HepG2 (cell line): ENCODE results near the gene PLB1.
A peak's percentile ranks its signal among the peaks of the same experiment; 100 is the strongest.

Experiments
- CREB1 ChIP-seq, 2 experiments: fragments of 450-650 bp in 1 of 2; IDR thresholded peaks; 2 replicates each; pipeline ENCODE4 v1.6.1; 2016 to 2017; ENCODE audit warnings: control low read depth in 1 of 2, mild to moderate bottlenecking in 1 of 2, missing compliant biosample characterization in 1 of 2, missing genetic modification characterization in 1 of 2
- KDM5A ChIP-seq: fragments of 200-600 bp; sonication (generic); IDR thresholded peaks from 2 replicates; pipeline ENCODE4 v1.7.0; 2018; ENCODE audit warnings: antibody characterized with exemption, mild to moderate bottlenecking, low read length, borderline replicate concordance
- MAFF ChIP-seq: IDR thresholded peaks from 2 replicates; pipeline ENCODE4 v1.6.1; 2011; ENCODE audit warnings: low read depth, low read length, improper control_type of control experiment
- POLR2A ChIP-seq, 2 experiments: IDR thresholded peaks; 2 replicates each; pipeline ENCODE4 v1.6.1; 2011; ENCODE audit warnings: low read depth in 2 of 2, low read length in 2 of 2, mild to moderate bottlenecking in 1 of 2, moderate library complexity in 1 of 2; ENCODE audit not compliant: insufficient read depth in 1 of 2
- TARDBP ChIP-seq: sonication (generic); formaldehyde crosslinking; IDR thresholded peaks from 2 replicates; pipeline ENCODE4 v1.8.0; 2022; ENCODE audit warnings: mild to moderate bottlenecking, missing genetic modification reagents
- ZFP82 ChIP-seq: sonication (generic); formaldehyde crosslinking; IDR thresholded peaks from 2 replicates; pipeline ENCODE4 v1.5.1; 2020; ENCODE audit warnings: mild to moderate bottlenecking, missing genetic modification reagents, borderline replicate concordance
- ZFX ChIP-seq: sonication (generic); formaldehyde crosslinking; IDR thresholded peaks from 2 replicates; pipeline ENCODE4 v1.4.0; 2020; ENCODE audit warnings: mild to moderate bottlenecking, low read depth, missing genetic modification reagents, moderate library complexity
- ZNF619 ChIP-seq: sonication (generic); formaldehyde crosslinking; IDR thresholded peaks from 2 replicates; pipeline ENCODE4 v1.4.0; 2020; ENCODE audit warnings: mild to moderate bottlenecking, missing genetic modification reagents
- ZNF652 ChIP-seq: IDR thresholded peaks from 2 replicates; pipeline ENCODE4 v1.6.1; 2016; ENCODE audit warnings: low read depth, borderline replicate concordance
- TF ChIP-seq, protein P1 (sequence below), 2 experiments: IDR thresholded peaks; 2 replicates each; pipeline ENCODE4 v1.6.1; 2011 to 2012; ENCODE audit warnings: low read length in 2 of 2, borderline replicate concordance in 1 of 2, low read depth in 1 of 2, mild to moderate bottlenecking in 1 of 2, moderate library complexity in 1 of 2
- TF ChIP-seq, protein P2 (sequence below): sonication (generic); formaldehyde crosslinking; IDR thresholded peaks from 2 replicates; pipeline ENCODE4 v1.5.0; 2020; ENCODE audit warnings: mild to moderate bottlenecking, missing genetic modification reagents, moderate library complexity

- no peak for TF ChIP-seq ZNF652
- TF ChIP-seq, protein P1, sequence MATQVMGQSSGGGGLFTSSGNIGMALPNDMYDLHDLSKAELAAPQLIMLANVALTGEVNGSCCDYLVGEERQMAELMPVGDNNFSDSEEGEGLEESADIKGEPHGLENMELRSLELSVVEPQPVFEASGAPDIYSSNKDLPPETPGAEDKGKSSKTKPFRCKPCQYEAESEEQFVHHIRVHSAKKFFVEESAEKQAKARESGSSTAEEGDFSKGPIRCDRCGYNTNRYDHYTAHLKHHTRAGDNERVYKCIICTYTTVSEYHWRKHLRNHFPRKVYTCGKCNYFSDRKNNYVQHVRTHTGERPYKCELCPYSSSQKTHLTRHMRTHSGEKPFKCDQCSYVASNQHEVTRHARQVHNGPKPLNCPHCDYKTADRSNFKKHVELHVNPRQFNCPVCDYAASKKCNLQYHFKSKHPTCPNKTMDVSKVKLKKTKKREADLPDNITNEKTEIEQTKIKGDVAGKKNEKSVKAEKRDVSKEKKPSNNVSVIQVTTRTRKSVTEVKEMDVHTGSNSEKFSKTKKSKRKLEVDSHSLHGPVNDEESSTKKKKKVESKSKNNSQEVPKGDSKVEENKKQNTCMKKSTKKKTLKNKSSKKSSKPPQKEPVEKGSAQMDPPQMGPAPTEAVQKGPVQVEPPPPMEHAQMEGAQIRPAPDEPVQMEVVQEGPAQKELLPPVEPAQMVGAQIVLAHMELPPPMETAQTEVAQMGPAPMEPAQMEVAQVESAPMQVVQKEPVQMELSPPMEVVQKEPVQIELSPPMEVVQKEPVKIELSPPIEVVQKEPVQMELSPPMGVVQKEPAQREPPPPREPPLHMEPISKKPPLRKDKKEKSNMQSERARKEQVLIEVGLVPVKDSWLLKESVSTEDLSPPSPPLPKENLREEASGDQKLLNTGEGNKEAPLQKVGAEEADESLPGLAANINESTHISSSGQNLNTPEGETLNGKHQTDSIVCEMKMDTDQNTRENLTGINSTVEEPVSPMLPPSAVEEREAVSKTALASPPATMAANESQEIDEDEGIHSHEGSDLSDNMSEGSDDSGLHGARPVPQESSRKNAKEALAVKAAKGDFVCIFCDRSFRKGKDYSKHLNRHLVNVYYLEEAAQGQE (IDR thresholded peaks at IDR 0.05; ENCODE audit: borderline replicate concordance in 1 of 2, low read depth in 1 of 2, low read length in 2 of 2): no peak
- TF ChIP-seq CREB1 (IDR thresholded peaks at IDR 0.05): no peak
- no peak for TF ChIP-seq CREB1 (CRISPR knock-in tag; IDR thresholded peaks at IDR 0.05)
- TF ChIP-seq MAFF: no peak
- TF ChIP-seq POLR2A (IDR thresholded peaks at IDR 0.05; ENCODE audit: insufficient read depth in 1 of 2, low read depth in 2 of 2, low read length in 2 of 2): no peak
- no peak for TF ChIP-seq ZFP82 (CRISPR knock-in tag)
- no peak for TF ChIP-seq ZNF619 (CRISPR knock-in tag)
- TF ChIP-seq, protein P2, sequence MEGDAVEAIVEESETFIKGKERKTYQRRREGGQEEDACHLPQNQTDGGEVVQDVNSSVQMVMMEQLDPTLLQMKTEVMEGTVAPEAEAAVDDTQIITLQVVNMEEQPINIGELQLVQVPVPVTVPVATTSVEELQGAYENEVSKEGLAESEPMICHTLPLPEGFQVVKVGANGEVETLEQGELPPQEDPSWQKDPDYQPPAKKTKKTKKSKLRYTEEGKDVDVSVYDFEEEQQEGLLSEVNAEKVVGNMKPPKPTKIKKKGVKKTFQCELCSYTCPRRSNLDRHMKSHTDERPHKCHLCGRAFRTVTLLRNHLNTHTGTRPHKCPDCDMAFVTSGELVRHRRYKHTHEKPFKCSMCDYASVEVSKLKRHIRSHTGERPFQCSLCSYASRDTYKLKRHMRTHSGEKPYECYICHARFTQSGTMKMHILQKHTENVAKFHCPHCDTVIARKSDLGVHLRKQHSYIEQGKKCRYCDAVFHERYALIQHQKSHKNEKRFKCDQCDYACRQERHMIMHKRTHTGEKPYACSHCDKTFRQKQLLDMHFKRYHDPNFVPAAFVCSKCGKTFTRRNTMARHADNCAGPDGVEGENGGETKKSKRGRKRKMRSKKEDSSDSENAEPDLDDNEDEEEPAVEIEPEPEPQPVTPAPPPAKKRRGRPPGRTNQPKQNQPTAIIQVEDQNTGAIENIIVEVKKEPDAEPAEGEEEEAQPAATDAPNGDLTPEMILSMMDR (CRISPR knock-in tag): peak; percentile 95
- TF ChIP-seq TARDBP (CRISPR knock-in tag): no peak
- no peak for TF ChIP-seq ZFX (CRISPR knock-in tag)
- TF ChIP-seq KDM5A: no peak
Observed at GRCh38 chr2:28594332-28595108, 98.7 kb downstream of the PLB1 start.
